Mucosa of descending colon (tissue), 3 donors: ENCODE results near the gene GSC. TPM values are rescaled to one million over a fixed set of nuclear protein-coding genes. Genes with fewer than 3 reads are reported as not detected.

Experiments
- ATAC-seq: fragments of 200-7000 bp; cut with Tn5 transposase; one replicate; pipeline ENCODE4 v1.9.1; 2020; ENCODE audit warnings: mild to moderate bottlenecking, moderate library complexity
- DNase-seq, 3 donors: peaks; one replicate each; pipeline ENCODE4 v3.0.0-alpha.2; 2020
- H3K36me3 ChIP-seq: fragments of 200-600 bp; one replicate; pipeline ENCODE4 v1.8.0; 2021; ENCODE audit warnings: low read depth, mild to moderate bottlenecking
- H3K4me1 ChIP-seq: fragments of 200-600 bp; one replicate; pipeline ENCODE4 v1.8.0; 2021; ENCODE audit warnings: low read depth, mild to moderate bottlenecking
- H3K4me3 ChIP-seq: fragments of 200-600 bp; one replicate; pipeline ENCODE4 v1.8.0; 2021; ENCODE audit warnings: mild to moderate bottlenecking
- H3K9me3 ChIP-seq: fragments of 200-600 bp; one replicate; pipeline ENCODE4 v1.8.0; 2021; ENCODE audit warnings: mild to moderate bottlenecking
- intact Hi-C, 2 donors: fragments of 100-400 bp; cut with DNase I in 1 of 2; cut with micrococcal nuclease in 1 of 2; formaldehyde crosslinking; loops; one replicate each; pipeline versions ENCODE4 v1.11.0 to v1.11.1; 2022; cut with DNase I, micrococcal nuclease
- total RNA-seq, 3 donors: library from RNA; stranded (reverse); fragmentation: NEBNext Ultra II Directional in 2 of 3; extraction: Animal tissue kit (Norgen Biotek cat#: 25700) in 2 of 3; gene quantifications; one replicate each; pipeline versions ENCODE4 v1.2.1 to v1.2.4, GENCODE V29; 2021 to 2023
- TF ChIP-seq, protein P1 (sequence below): fragments of 200-600 bp; IDR thresholded peaks from one replicate; pipeline ENCODE4 v1.8.0; 2022; ENCODE audit warnings: antibody characterized with exemption, mild to moderate bottlenecking
- donor health status: DM: no; HTN: no; CAD: no; lungs with moderate emphysema.
- donor health status: DM: no; HTN: no; CAD: no.
- donor health status: DM: no; HTN: yes; CAD: no.

The GSC gene
- total RNA-seq, 3 donors from 2014 or later: not detected

- no peaks in the 10 kb centered on the region for H3K36me3 ChIP-seq
- H3K9me3 ChIP-seq: no peaks in the 10 kb centered on the region
- H3K4me1 ChIP-seq: no peaks in the 10 kb centered on the region
- TF ChIP-seq, protein P1, sequence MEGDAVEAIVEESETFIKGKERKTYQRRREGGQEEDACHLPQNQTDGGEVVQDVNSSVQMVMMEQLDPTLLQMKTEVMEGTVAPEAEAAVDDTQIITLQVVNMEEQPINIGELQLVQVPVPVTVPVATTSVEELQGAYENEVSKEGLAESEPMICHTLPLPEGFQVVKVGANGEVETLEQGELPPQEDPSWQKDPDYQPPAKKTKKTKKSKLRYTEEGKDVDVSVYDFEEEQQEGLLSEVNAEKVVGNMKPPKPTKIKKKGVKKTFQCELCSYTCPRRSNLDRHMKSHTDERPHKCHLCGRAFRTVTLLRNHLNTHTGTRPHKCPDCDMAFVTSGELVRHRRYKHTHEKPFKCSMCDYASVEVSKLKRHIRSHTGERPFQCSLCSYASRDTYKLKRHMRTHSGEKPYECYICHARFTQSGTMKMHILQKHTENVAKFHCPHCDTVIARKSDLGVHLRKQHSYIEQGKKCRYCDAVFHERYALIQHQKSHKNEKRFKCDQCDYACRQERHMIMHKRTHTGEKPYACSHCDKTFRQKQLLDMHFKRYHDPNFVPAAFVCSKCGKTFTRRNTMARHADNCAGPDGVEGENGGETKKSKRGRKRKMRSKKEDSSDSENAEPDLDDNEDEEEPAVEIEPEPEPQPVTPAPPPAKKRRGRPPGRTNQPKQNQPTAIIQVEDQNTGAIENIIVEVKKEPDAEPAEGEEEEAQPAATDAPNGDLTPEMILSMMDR: no peak
- no peak for DNase-seq
- no peak overlapping the region for H3K4me3 ChIP-seq
- ATAC-seq: no peak
- intact Hi-C loops: no loop called here
These were observed 15.4 kb downstream of the GSC start for GRCh38 chr14:94754391-94754942.

GRCh38 chr14:94752591-94753436, 17.1 kb downstream of the GSC start:
- intact Hi-C loops: no loop called here
- TF ChIP-seq, protein P1: no peak
- ATAC-seq: no peak

GRCh38 chr14:94751956-94752355, 18.0 kb downstream of the GSC start:
- Histone ChIP-seq H3K9me3 (no peaks in the 10 kb centered on the region), H3K4me3 (no peak overlapping the region), H3K4me1 (no peaks in the 10 kb centered on the region), H3K36me3 (no peaks in the 10 kb centered on the region)
- intact Hi-C loops: no loop called here
- TF ChIP-seq, protein P1: no peak
- no peak for ATAC-seq
- DNase-seq: no peak

More at GRCh38 chr14:94752591-94753436, 17.1 kb downstream of the GSC start:
- Histone ChIP-seq H3K36me3 (no peaks in the 10 kb centered on the region), H3K4me1 (no peaks in the 10 kb centered on the region), H3K4me3 (no peak overlapping the region), H3K9me3 (no peaks in the 10 kb centered on the region)
- no peak for DNase-seq

- no peak for ATAC-seq
- H3K4me3 ChIP-seq: no peak overlapping the region
- DNase-seq: no peak
- no peaks in the 10 kb centered on the region for H3K4me1 ChIP-seq
- intact Hi-C loops: no loop called here
- TF ChIP-seq, protein P1: no peak
- H3K9me3 ChIP-seq: no peaks in the 10 kb centered on the region
- H3K36me3 ChIP-seq: no peaks in the 10 kb centered on the region
These were observed 18.6 kb downstream of the GSC start for GRCh38 chr14:94751321-94751720.

DNA sequence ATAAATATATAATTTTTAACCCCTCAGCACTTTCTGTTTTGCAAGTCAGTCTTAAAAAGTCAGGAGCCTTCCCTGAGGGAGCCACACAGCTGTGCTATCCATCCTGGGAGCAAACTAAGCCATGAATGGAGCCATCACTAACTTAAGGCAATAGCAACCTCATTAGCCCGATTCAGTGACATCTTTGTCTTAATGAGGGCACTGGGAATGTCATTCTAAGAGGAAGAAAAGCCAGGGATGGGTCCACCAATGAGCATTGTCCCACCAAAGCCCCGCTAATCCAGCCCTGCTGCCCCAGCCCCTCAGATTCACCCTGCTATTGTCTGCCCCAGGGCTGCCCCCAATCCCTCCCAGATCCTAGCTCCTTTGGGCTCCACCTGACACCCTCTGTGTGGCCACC, 19.5 kb downstream of the GSC start:
- no peaks in the 10 kb centered on the region for H3K4me1 ChIP-seq
- intact Hi-C loops: no loop called here
- ATAC-seq (no peak), DNase-seq (no peak)
- no peaks in the 10 kb centered on the region for H3K9me3 ChIP-seq
- no peaks in the 10 kb centered on the region for H3K36me3 ChIP-seq
- no peak overlapping the region for H3K4me3 ChIP-seq
- TF ChIP-seq, protein P1: no peak
